ENCODE measurements around the gene YTHDC2.
A peak's percentile ranks its signal among the peaks of the same experiment; 100 is the strongest.

Gene YTHDC2

DNA sequence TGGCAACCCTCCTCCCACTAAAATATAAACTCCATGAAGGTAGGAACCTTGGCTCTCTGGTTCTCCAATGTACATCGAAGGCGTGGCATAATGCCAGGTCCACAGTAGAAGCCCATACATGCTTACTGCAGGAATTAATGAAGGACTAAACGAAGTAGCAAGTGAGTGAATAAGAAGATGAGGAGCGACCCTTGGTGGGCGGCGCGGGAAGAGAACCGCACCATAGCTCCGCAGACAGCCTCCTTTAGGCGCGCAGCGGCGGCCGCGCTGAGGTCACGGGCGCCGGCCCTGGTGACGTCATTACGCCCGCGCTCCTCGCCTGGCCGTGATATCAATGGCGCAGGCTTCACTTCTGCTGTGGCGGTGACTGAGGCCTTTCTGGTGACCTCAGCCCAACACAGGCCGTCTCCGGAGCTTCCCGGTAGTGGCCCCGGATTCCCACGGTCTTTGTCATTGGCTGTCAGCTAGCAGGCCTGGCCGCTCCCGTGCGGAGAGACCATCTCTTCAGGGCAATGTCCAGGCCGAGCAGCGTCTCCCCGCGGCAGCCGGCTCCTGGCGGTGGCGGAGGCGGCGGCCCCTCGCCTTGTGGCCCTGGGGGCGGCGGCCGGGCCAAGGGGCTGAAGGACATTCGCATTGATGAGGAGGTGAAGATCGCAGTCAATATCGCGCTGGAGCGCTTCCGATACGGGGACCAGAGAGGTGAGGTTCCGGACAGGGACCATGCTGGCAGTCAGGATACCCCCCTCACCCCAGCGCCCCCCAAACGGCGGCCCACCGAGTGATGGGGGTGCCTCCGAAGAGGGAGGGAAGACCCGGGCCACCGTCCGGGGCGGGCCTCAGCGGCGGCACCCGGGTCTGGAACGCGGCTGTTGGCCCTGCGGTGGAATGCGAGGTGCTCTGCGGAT is at the start of gene YTHDC2:
Gene YTHDC2 (plus strand): TSS at position 311 of the 905 bp plus-strand sequence. CDS start 202 bp downstream, at position 513.
- DNase-seq (ENCODE audit: low spot score), result peak; percentile 81

DNA sequence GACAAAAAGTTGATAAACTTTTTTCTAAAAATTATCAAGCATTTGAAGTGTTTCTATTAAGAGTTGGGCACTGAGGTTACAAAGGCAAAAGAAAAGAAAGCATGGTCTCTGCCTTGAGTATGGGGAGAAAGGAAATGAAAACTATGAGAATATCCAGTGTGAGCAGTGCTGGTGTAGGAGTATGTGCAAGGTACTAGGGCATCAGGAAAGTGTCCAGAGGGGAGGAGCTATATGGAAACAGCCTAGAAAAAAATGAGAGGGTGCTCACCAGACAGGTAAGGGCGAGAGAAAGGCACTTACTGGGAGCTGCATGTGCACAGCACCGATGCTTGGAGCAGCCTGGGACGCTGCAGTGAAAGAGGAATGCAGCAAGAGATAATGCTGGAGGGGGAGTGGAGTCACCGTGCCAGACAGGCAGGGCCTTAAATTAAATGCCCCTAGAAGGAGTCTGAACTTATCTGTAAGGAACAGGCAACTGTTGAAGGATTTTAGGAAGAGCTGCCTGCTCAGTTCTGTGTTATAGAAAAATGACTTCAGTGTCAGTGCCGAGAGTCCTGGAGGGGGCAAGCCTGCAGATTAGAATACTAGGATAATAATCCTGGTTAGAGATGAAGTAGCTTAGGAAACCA is 39.3 kb upstream of the YTHDC2 start:
- DNase-seq (ENCODE audit: low spot score), result no peak

DNA sequence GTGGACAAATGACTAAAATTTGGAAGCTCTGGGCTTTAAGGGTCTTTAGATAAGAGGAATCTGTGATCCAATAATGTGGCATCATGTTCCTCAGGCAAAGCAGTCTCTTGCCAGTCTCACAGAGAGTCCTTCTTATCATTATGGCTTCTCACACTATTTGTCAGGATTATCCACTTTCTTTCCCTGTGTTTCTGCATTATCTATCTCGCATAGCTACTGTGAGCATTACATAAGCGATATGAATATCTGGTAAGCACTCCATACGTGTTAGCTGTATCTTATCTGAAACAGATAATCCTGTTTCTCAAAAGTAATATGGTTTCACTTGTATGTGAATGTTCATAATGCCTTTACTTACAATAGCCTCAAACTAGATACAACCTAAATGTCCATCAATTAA is 34.8 kb upstream of the YTHDC2 start:
- no peak for DNase-seq (ENCODE audit: low spot score)

DNA sequence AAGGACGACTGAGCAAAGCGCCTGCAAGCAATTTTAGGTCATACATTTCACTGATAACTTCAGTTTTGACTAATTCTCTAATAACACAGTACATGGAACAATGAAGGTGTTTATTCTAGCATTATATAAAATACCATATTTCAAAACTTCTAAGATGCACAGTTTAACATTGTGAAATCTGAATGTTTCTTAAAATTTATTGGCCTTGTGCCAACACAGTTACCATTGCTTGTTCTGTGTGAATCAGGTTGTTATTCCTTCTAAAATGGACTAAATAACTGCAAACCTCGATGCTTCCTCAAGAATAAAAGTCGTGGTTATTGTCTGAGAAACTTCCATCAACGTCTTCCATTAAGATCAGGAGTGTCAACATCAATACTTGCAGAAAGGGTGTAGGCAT is 33.3 kb upstream of the YTHDC2 start:
- no peak for DNase-seq (ENCODE audit: low spot score)

DNA sequence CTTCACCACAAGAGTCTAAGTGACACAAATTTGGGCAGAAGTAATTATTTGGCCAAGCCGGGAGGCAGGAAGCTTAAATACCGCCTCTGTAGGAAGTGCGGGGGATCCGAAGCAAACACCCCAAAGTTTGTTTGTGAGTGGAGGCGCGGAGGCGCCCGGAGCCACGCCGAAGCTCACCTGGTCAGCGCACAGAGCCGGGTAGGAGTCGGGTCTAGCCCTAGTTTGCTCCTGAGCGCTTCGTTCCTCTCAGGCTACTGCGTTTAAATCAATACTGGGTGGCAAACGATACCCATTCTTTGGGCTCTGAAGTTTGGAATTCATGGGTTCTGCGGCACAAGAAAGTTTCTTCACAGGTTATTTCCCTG is 26.1 kb upstream of the YTHDC2 start:
- no peak for DNase-seq (ENCODE audit: low spot score)

DNA sequence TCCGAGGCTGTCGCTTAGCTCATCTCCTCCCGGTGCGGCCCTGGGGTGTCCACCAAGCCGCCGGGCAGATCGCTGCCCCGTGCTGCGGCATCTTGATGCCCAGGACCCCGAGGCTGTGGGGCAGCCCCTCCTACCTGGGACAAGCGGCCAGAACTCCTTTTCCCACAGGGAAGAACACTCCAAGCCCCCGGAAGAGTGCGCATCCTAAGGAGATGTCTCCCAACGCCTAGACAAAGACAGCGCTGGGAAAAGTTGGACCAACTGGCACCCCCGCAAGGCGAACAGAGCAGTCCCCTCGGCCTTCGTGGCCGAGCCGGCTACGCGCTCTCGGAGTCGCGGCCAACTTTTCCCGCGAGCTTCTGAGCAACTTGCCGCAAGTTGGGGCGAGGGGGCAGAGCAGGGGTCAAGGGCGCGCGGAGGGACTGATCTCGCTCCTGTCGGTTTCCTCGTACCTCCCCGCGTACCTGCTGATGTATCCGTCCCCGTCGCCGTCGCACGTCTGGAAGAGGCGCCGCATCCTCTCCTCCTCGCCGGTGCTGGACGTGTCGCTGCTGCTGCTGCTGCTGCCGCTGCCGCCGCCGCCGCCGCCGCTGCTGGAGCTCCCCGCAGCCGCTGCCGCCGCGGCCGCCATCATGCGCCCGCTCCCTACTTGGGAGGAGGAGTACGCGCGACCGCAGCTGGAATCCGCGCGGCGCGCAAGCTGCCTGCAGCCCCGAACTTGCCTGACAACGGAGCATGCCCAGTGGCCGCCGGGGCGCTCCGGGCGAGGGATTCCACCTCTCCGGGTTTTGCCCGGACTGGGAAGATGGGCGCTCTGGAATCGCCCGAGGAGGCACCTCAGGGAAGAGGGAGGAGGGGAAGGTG is 25.5 kb upstream of the YTHDC2 start, which contains the start of gene MCC:
Gene MCC (minus strand): TSS at position 673 of the 864 bp plus-strand sequence.
- DNase-seq (ENCODE audit: low spot score), result peak; percentile 49

DNA sequence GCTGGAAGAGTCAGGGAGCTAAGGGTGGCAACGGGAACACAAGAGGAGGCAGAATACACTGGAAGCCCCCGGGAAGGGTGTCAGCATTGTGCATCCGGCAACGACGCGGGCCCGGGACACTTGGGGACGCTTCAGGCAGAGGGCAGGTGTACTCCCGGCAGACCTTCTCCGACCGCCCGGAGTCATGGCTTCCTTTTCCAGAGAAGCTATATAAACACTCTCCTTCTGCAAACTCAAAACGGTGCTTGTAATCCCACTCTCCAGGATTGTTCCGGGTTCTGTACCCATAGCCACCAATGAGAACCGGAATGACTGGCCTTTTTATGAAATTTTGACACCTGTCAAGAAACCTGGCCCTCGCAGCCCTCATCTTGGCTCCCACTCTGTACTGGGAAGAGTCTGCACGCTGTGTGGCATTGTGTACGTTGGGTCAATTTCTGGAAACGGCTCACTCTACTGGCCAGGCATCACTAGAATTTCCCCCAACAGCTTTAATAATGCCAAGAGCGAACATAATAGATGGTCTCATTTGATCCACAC is 24.8 kb upstream of the YTHDC2 start:
- no peak for DNase-seq (ENCODE audit: low spot score)

DNA sequence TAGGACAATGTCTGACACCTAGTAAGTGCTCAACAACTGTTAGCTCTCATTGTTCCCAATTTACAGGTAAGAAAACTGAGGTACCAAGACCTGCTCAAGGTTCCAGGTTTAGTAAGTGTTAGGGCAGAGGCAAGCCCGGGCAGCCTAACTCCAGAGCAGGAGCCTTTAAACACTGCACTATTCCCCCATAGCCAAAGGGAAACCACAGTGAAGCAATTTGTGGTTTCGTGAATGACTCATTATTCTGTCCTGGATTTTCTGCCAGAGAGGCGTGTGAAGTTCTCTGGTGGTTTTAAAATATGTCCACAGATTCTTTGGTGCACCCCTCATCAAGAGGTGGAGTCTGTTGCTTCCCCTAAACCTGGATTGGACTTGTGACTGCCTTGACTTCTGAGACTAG is 24.2 kb upstream of the YTHDC2 start:
- no peak for DNase-seq (ENCODE audit: low spot score)

DNA sequence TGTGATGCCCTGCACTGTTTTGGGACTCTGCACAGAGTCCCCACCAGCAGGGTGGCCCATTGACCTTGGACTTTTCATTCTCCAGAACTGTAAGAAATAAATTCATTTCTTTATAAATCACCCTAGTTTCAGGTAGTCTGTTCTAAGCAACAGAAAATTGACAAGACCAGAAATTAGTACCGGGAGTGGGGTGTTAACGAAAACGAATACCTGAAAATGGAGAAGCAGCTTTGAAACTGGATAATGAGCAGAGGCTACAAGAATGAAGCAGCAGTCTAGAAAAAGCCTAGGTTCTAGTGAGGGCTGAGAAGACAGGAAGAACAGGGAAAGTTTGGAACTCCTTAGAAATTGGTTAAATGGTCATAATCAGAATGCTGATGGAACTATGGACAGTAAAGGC is 23.2 kb upstream of the YTHDC2 start:
- DNase-seq (ENCODE audit: low spot score), result no peak

DNA sequence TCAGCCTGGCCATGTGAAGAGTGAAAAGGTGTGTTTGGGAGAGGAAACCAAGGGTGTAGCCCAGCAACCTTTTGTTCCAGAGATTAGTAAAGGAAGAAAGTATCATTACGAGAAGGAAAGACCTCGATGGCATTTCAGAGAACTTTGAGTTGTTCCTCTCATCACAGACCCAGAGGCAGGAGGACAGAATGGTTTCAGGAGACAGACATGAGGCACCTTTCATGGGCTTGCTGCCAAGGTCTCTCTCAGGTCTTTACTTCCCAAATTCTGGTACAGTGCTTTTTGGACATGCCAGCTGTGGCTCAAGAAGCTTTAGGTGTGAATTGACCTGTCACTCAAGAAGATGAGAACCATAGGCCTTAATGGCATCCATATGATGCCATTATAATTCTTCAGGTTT is 22.5 kb upstream of the YTHDC2 start:
- DNase-seq (ENCODE audit: low spot score), result no peak

DNA sequence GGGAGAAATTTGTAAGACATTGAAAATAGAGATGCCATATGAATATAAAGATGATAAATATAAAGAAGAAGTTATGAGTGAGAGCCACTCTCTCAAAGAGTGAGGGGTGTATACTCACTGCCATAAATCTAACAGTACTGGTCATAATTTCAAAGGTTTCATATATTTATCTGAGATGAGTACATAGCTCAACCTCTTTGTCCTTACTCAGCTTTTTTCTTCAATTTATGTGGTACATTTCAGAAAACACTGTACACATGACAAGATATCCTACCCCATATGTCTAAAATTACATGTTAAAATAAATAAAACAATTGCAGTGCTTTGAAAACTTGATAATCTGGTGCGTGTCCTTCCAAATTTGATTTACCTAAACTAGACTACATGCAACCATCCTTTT is 20.0 kb upstream of the YTHDC2 start:
- no peak for DNase-seq (ENCODE audit: low spot score)

DNA sequence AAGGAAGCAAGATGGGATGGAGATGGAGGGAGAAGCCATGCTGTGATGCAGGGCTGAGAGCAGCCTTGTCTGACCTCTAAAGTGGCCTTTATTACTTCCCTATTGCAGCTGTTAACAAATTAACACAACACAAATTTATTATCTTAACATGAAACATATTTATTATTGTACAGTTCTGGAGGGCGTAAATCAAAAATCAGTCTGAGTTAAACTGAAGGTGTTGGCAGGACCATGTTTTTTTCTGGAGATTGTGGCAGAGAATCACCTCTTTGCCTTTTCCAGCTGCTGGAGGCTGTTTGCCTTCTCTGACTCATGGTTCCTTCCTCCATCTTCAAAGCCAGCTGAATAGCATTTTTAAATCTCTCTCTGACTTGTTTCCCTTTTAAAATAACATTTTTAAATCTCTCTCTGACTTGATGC is 18.1 kb upstream of the YTHDC2 start:
- DNase-seq (ENCODE audit: low spot score), result no peak

DNA sequence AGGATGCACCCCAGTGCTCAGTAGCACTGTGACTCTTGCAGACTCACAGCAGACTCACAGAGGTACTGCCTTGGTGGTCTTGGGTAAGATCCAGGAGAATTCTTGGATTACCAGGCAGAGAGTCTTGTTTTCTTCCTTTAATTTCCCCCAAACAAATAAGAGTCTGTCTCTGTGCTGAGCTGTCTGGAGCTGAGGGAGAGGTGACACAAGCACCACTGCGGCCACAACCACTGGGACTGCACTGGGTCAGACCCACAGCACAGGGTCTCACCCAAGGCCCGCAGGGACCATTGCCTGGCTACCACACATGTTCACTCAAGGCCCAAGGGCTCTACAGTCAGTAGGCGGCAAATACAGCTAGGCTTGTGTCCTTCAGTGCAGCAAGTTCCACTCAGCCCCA is 11.4 kb upstream of the YTHDC2 start:
- no peak for DNase-seq (ENCODE audit: low spot score)

DNA sequence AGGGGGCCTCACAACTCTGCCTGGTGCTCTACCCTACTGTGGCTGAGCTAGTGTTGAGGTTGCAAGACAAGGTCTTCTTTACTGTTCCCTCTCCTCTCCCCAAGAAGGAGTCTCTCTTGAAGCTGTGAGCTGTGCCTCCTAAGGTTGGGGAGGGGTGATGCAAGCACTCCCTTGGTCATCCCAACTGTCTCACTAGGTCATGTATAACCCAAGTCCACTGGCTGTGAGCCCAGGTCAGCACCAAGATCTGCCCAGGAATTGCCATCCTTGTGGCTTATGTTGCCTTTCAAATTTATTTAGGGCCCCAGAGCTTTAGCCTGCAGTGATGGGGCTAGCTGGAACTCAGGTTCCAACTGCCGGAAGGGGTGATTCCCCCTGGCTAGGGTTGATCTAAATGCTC is 10.3 kb upstream of the YTHDC2 start:
- no peak for DNase-seq (ENCODE audit: low spot score)

DNA sequence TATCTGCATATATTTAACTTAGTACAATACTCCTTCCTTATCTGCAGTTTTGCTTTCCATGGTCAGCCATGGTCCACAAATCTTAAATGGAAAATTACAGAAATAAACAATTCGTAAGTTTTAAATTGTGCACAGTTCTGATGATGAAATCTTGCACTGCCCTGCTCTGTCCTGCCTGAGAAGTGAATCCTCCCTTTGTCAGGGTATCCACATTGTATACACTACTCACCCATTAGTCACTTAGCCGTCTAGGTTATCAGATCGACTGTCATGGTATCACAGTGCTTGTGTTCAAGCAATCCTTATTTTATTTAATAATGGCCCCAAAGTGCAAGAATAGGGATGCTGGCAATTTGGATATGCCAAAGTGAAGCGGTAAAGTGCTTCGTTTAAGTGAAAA is 8.3 kb upstream of the YTHDC2 start:
- no peak for DNase-seq (ENCODE audit: low spot score)

DNA sequence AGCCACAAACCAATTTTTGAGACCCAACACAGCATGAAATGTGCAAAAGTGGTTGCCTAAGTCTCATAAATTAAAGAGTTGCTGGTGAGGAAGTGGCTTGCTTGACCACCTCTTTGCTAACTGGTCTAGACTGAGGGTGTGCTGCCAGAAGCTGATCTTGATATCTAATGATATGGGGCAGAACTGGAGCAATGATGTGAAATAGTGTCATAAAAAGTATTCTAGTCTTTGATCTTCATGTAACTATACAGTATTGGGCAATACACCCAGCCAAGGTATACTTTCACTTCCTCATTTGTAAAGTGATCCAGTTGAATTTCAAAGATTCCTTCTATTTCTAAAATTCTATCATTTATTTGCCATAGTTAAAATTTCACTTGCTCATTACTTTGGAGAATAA is 5.9 kb upstream of the YTHDC2 start:
- no peak for DNase-seq (ENCODE audit: low spot score)

DNA sequence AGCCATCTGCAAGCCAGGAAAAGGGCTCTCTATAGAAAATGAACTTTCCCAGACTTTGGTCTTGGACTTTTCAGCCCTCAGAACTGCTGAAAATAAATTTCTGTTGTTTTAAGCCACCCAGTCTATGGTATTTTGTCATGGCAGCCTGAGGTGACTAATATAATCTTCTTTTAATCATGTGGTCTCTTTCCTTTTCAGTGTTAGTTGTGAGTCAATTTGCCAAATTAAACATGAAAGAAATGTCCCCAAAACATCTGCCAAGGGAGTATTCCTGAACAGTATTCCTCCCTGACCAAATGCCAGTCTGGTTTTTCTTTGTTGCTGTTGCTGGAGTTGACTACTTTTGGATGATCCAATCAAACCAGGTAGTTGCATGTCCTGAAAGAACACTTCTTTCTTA is 4.7 kb upstream of the YTHDC2 start:
- no peak for DNase-seq (ENCODE audit: low spot score)

DNA sequence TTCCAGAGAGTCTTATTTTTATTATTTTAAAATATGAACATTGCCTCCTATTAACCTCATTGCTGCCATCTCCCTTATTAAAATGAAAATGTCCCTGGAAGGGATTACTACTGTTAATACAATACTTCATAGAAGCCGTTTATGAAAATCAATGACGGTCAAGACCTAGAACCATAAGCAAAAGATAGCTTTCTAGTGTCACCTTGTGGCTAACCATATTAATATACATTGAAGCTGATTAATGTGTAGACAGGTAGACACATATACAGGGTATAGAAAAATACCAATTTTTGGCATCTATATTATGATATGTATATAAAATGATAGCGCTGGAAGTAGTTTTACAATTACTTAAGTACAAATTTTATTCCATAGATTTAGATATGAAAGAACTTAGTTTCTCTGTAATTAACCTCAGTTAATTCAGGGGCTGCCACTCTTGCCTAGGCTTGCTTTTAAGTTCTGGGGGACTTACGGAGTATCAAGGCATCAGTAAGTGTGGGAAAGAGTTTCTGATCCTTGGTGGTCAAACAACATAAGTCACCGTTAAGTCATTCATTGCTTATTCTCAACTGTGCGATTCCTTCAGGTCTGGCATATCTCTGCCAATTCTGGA is 2.5 kb upstream of the YTHDC2 start:
- no peak for DNase-seq (ENCODE audit: low spot score)

DNA sequence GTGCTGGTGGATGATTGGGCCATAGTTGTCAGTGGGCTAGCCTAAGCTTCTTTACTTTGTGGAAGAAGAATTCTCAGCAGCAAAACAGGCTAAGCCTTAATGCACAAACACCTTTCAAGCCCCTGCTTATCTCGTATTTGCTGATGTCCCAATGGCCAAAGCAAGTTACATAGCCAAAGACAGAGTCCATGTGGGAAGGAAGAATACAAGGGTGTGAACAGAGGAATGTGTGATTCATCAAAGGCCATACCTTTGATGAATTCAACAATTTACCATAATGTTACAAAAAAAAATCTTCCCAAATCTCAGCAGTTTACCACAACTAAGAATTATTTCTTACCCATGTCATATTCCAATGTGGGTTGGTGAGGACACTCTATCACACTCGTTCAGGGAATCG is 1.2 kb upstream of the YTHDC2 start:
- no peak for DNase-seq (ENCODE audit: low spot score)

DNA sequence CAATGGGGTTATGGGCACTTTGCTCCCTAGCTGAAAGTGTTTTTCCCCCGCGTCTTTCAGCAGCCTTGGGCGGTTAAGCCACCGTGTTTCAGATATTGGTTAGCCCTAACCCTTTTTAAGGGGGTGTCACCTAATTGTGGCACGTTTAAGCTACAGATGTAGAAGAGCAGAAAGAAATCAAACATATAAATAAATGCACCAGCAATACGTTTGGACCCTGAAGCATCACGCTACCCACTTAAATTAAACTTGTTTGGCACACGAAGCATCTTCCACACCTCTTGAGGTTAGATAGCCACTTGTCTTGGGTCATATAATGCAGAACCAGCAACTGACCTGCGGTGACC is 768 bp downstream of the YTHDC2 start:
- peak; percentile 25 for DNase-seq (ENCODE audit: low spot score)

DNA sequence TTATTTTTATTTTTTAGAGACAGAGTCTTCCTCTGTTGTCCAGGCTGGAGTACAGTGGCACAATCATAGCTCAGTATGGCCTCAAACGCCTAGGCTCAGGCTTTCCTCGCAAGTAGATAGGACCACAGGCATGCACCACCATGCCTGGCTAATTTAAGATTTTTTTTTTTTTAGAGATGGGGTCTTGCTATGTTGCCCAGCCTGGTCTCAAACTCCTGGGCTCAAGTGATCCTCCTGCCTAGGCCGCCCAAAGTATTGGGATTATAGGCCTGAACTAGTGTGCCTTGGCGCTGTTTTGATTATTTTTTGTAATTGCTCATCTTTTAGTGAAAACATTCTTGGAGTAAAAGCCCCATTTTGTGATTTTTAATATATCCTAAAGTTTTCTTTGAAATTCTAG is 5.4 kb downstream of the YTHDC2 start:
- DNase-seq (ENCODE audit: low spot score), result no peak

DNA sequence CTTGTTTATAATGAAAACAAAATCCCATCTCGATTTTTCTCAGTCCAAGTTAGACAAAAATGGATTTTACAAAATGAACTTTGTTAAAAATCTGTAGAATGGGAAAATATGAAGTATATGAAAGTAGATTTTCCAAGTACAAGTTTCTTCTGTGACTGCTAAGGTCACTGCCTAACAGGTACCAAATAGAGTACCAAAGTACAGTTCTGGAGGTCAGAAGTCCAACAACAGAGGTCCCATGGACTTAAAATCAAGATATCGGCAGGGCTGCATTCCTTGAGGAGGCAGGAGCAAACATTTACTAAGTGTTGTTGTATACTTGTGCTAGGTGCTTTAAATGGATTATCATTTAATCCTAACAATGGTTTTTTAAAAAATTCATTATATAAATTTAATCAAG is 5.9 kb downstream of the YTHDC2 start:
- no peak for DNase-seq (ENCODE audit: low spot score)

All from putamen (tissue), 1 donor.